ENCODE measurements around the gene MRFAP1L1. TPM values are rescaled to one million over a fixed set of nuclear protein-coding genes. Genes with fewer than 3 reads are reported as not detected.
A peak's percentile ranks its signal among the peaks of the same experiment; 100 is the strongest.

The MRFAP1L1 gene
- total and polyA plus RNA-seq, 4 donors, result 46.1 to 75.1 (median 56.3) TPM

- no peaks in the 10 kb centered on the region for H3K9me3 ChIP-seq (ENCODE audit: control insufficient read depth in 4 of 4, insufficient read depth in 3 of 4, low read length in 3 of 4)
- TF ChIP-seq CTCF (IDR thresholded peaks at IDR 0.05; ENCODE audit: control extremely low read depth, extremely low read depth), result no peak
- peaks cover 0 to 12% (median 8%) of the 10 kb centered on the region in 5 donors for H3K4me1 ChIP-seq (ENCODE audit: control insufficient read depth in 5 of 5, insufficient read depth in 5 of 5, low read length in 5 of 5)
- ATAC-seq (ENCODE audit: insufficient read depth, low FRiP score) (no peak), DNase-seq (no peak)
- WGBS, 2 donors, result 83 to 92% methylated on average over 18 of the region's 18 CpGs
- H3K9ac ChIP-seq (ENCODE audit: insufficient read depth in 1 of 2, low read length in 2 of 2), result no peak overlapping the region
- no peaks in the 10 kb centered on the region for H3K27me3 ChIP-seq (ENCODE audit: control insufficient read depth in 3 of 3, insufficient read depth in 3 of 3, low read length in 2 of 3)
- no peaks in the 10 kb centered on the region for H3K36me3 ChIP-seq (ENCODE audit: control insufficient read depth in 4 of 4, insufficient read depth in 4 of 4, low read length in 4 of 4)
- H3K27ac ChIP-seq (ENCODE audit: low read depth in 1 of 2, low read length in 1 of 2), result no peak overlapping the region
- H3K4me3 ChIP-seq, result no peak overlapping the region
Measured at GRCh38 chr4:6753103-6753560, 43.5 kb upstream of the MRFAP1L1 start.

- Histone ChIP-seq H3K36me3 (ENCODE audit: control insufficient read depth in 4 of 4, insufficient read depth in 4 of 4, low read length in 4 of 4) (no peaks in the 10 kb centered on the region), H3K9me3 (ENCODE audit: control insufficient read depth in 4 of 4, insufficient read depth in 3 of 4, low read length in 3 of 4) (no peaks in the 10 kb centered on the region), H3K4me1 (ENCODE audit: control insufficient read depth in 5 of 5, insufficient read depth in 5 of 5, low read length in 5 of 5) (peaks cover 0 to 16% (median 12%) of the 10 kb centered on the region in 5 donors), H3K9ac (ENCODE audit: insufficient read depth in 1 of 2, low read length in 2 of 2) (no peak overlapping the region), H3K27me3 (ENCODE audit: control insufficient read depth in 3 of 3, insufficient read depth in 3 of 3, low read length in 2 of 3) (no peaks in the 10 kb centered on the region), H3K4me3 (no peak overlapping the region), H3K27ac (ENCODE audit: low read depth in 1 of 2, low read length in 1 of 2) (no peak overlapping the region)
- DNase-seq (no peak), ATAC-seq (ENCODE audit: insufficient read depth, low FRiP score) (no peak)
- WGBS, 2 donors, result 79 to 80% methylated on average over 6 of the region's 6 CpGs
- TF ChIP-seq CTCF (IDR thresholded peaks at IDR 0.05; ENCODE audit: control extremely low read depth, extremely low read depth), result no peak
Measured at GRCh38 chr4:6752486-6752829, 42.8 kb upstream of the MRFAP1L1 start.

- no peak for TF ChIP-seq CTCF (IDR thresholded peaks at IDR 0.05; ENCODE audit: control extremely low read depth, extremely low read depth)
- Histone ChIP-seq H3K27ac (ENCODE audit: low read depth in 1 of 2, low read length in 1 of 2) (peak overlapping the region in 1 of 2 donors; percentile 26), H3K4me3 (no peak overlapping the region), H3K9ac (ENCODE audit: insufficient read depth in 1 of 2, low read length in 2 of 2) (no peak overlapping the region), H3K36me3 (ENCODE audit: control insufficient read depth in 4 of 4, insufficient read depth in 4 of 4, low read length in 4 of 4) (no peaks in the 10 kb centered on the region), H3K9me3 (ENCODE audit: control insufficient read depth in 4 of 4, insufficient read depth in 3 of 4, low read length in 3 of 4) (no peaks in the 10 kb centered on the region), H3K27me3 (ENCODE audit: control insufficient read depth in 3 of 3, insufficient read depth in 3 of 3, low read length in 2 of 3) (no peaks in the 10 kb centered on the region), H3K4me1 (ENCODE audit: control insufficient read depth in 5 of 5, insufficient read depth in 5 of 5, low read length in 5 of 5) (peaks cover 0 to 22% (median 12%) of the 10 kb centered on the region in 5 donors)
- 71 to 74% methylated on average over 18 of the region's 18 CpGs for WGBS, 2 donors
- ATAC-seq (ENCODE audit: insufficient read depth, low FRiP score) (no peak), DNase-seq (no peak)
Measured at GRCh38 chr4:6751611-6752485, 42.2 kb upstream of the MRFAP1L1 start.

Data from lung (tissue), 12 donors.